SIG-M5 treated with dmso at 0.1 percent for 504 hours (cell line): ENCODE data around the gene CEBPA.
A peak's percentile ranks its signal among the peaks of the same experiment; 100 is the strongest.
"Not testable (repeated sequence)": the region's sequence is repeated elsewhere in the genome, so short reads cannot be mapped to it uniquely, and the experiment has no call there.

Source experiments
- DNase-seq: peaks from one replicate; lab custom pipeline; 2025; ENCODE audit not compliant: unreplicated experiment; lab: John Stamatoyannopoulos, UW

Gene CEBPA

DNA sequence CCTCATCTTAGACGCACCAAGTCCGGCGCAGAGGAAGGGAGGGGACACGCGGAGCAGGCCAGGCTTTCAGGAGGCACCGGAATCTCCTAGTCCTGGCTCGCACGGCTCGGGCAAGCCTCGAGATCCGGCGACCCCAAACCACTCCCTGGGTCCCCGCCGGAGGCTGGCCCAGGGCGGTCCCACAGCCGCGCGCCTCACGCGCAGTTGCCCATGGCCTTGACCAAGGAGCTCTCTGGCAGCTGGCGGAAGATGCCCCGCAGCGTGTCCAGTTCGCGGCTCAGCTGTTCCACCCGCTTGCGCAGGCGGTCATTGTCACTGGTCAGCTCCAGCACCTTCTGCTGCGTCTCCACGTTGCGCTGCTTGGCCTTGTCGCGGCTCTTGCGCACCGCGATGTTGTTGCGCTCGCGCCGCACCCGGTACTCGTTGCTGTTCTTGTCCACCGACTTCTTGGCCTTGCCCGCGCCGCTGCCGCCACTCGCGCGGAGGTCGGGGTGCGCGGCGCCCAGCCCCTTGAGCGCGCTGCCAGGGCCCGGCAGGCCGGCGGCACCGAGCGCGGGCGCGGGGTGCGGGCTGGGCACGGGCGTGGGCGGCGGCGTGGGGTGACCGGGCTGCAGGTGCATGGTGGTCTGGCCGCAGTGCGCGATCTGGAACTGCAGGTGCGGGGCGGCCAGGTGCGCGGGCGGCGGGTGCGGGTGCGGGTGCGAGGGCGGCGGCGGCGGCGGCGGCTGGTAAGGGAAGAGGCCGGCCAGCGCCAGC is 1.0 kb downstream of the CEBPA start:
- DNase-seq, result no peak

DNA sequence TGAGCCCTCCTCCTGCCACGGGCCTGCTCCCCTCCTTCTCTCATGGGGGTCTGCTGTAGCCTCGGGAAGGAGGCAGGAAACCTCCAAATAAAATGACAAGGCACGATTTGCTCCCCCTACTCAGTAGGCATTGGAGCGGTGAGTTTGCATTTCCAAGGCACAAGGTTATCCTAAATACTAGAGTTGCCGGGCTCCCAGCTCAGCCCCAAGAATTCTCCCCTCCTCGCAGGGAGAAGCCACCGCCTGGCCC is 1.5 kb downstream of the CEBPA start:
- DNase-seq, result no peak

DNA sequence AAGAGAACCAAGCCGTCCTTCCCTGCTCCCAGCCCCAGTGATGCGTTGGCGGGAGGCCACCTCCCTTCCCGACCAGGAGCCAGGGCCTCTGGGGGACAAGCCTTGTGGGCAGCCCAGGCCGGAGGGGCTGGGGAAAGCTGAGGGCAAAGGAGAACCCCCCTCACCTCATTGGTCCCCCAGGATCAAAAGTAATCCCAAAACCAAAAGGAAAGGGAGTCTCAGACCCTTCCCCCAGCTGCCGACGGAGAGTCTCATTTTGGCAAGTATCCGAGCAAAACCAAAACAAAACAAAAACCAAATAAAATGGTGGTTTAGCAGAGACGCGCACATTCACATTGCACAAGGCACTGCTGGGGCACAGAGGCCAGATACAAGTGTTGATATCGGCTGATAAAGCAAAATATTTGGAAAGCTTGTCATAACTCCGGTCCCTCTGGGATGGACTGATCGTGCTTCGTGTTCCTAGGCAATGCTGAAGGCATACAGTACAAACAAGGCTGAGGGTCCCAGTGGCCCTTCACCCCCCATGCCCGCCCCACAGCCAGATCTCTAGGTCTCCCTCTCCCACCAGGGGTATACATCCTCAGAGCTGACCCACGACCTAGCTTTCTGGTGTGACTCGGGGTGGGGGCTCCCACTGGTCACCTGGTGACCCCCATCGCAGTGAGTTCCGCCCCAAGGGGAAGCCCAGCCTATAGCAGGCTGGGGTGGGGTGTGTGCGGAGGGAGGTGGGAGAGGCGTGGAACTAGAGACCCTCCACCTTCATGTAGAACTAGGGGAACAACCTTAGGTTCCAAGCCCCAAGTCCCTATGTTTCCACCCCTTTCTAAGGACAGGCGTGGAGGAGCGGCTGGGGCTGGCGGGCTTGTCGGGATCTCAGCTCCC is 2.1 kb downstream of the CEBPA start:
- DNase-seq, result peak; percentile 44

DNA sequence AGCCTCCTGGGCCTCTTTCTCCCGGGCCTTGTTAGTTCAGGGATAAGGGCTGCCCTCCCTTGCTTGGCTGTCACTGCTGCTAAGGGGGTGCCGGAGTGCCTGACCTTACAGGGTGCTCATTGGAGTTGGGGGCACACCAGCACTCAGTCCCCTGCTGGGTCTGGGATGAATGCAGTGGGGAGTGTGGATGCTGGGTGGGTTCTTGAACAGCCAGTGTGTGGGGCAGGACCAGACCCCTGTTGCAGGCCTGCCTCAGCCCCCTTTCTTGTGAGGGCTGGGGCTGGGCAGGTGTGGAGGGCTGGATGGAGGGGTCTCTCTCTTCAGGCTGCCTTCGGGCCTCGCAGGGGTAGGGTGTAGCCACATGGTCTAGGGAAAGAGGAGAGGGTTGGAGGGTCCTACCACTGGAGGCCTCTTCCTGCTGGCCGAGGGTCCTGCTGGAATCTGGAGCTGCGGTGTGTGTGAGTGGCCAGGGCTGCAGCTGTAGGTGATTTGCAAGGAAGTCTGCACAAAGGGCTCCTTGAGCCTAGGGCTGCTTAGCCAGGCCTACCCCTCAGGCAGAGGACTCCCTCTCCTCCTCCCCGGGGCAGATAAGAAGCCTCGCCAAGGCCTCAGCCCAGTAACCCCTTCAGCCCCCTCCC is 3.2 kb downstream of the CEBPA start:
- no peak for DNase-seq

GRCh38 chr19:33298146-33298911 is 4.0 kb downstream of the CEBPA start:
- DNase-seq, result peak; percentile 46

DNA sequence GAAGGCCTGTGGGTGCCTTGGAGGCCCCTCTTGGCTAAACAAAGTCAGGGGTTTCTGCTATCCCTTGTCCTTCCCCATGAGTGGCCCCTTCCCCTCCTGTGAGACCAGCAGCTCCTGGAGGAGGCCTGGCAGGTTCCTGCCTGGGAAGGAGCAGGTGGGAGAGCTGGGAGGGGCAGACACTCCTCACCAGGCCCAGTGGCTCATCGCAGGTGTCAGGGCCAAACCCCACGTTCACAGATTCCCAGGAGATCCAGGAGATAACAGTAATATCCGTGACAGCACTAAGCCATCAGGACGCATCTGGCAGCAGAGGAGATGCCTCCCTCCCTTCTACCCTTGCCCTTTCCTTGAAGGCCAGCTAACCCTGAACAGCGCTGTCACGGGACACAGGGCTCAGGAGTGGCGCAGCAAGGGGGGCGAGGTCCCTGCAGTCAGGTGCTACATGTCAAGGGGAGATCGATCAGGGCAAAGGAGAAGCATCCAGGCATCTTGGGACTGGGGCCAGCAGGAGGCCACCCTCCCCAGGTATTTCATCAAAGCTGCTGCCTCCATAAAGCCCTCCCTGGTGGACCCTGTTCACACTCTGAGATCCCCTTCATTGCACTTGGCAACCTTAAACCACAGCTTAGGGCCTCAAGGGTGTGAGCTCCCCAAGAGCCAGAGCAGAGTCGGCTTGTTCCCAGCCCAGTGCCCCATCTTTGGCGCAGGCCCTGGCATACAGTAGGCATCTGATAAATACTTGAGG is 4.8 kb downstream of the CEBPA start:
- no peak for DNase-seq

DNA sequence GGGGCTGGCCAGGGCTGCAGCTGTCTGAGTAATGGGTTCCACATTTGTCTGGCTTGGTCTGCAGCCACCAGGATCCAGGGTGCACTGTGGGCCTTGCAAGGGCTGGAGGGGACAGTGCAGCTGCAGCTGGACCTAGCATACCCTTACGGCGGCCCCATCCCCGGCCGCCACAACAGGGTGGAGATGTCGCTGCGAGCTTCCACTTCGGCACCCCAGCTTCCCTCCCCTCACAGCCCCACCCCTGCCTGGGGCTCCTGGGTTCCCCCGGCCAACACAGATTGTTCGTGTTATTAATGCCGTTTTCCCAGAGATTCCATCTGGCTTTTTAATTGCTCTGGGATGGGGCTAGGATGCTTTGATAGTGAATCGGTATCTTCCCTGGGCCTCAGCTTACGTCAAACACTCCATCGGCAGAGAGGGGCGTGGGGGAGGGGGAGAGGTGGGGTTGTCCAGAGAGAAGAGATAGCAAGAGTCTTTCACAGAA is 5.8 kb downstream of the CEBPA start:
- DNase-seq, result no peak

GRCh38 chr19:33295621-33296487 is 6.5 kb downstream of the CEBPA start:
- DNase-seq, result no peak

- DNase-seq, result not testable (repeated sequence)
These were observed 7.3 kb downstream of the CEBPA start for GRCh38 chr19:33295046-33295445.

- DNase-seq, result no peak
These were observed 8.1 kb downstream of the CEBPA start for GRCh38 chr19:33294058-33294798.

- DNase-seq, result peak; percentile 85
These were observed 8.9 kb downstream of the CEBPA start for GRCh38 chr19:33293255-33294057.

DNA sequence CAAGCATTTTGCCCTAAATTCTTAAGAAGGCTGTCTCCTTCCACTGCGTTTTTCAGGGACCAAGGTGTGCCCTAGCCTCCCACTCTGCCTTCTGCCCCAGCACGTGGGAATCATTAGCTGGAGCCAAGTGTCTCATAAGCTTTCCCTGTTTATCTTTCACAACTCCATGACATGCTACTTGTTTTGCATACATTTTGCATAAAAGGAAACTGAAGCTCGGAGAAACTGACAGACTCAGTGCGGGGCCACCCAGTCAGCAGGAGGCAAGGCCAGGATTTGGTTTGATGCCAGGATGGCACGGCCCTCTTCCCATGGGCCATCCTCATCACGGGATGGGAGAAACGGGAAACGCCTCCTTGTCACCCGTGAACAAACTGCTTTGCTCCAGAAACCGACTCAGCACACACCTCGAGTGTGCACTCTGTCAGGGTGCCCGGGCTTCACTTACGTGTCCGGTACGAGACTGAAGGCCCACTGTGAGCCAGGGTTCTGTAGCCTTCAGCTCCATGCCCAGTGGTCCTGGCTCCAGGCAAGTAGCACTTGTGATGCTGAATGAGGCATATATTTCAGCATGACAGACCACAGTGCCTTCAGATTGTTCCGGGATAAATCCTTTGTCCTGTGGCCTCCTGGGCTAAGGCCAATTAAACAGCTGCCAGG is 9.6 kb downstream of the CEBPA start:
- peak; percentile 67 for DNase-seq

DNA sequence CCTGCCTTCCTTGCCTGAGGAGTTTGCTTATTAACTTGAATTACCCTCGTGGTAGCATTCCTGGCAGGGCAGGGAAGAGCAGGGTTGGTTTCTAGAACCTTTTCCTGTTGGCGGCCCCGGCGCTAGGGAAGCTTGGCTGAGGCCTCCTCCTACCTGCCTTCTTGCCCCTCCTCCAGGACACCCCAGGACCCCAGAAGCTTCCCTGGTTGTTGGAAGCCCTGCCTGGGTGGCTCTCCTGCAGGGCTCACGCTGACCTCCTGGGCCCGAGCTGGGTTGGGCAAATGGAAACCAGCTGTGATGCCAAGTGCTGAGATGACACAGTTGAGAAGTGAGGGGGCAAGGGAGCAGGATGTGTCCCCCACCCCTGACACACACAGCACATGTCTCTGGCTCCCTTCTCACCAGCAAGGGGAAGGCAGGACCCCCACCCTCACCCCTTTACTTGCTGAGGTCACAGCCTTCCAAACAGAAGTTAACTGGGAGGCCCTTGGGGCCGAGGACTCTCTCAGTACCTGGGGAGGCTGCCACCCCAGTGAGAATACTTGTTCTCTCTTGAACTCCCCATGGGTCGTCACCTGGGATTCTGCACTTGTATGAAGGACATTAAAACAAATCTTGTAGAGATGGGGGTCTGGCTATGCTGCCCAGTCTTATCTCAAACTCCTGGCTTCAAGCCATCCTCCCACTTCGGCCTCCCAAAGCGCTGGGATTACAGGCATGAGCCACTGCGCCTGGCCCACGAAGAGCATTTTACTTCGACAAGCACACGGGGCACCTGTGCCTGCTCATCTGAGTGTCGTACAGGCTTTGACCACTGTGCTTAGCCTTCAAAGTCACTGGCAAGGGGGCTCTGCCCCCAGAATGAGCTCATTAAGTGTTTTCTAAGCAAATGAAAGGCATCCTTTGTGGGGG is 10.5 kb downstream of the CEBPA start:
- DNase-seq, result no peak

DNA sequence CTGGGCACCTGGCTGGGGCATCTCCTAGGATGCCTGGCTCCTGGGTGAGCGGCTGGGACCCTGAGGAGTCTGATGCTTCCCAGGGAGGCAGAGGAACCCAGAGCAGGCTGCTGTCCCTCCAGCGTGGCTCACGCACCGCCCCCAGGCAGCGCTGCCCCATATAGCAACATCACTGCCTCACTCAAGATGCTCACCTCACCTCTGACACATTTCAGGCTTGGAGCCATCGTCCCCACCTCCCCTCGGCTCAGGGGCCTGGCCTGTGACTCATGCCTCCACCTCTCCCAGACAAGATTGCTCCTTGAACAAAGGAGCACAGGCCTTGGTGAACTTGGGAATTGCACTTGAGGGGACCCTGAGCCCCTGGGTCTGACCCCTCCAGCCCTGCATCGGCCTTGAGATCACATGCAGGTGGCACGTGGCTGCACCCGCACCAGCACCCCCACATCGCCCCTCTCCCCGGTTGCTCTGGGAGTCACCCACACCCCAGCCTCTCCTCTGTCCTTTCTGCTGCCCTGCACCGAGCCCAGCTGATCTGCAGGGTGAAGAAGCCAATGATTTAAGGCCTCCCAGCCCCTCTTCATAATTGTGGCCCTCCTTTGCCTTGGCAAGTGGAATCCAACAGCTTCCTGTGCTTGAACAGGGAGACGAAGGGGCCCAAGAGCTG is 11.2 kb downstream of the CEBPA start:
- DNase-seq, result no peak

DNA sequence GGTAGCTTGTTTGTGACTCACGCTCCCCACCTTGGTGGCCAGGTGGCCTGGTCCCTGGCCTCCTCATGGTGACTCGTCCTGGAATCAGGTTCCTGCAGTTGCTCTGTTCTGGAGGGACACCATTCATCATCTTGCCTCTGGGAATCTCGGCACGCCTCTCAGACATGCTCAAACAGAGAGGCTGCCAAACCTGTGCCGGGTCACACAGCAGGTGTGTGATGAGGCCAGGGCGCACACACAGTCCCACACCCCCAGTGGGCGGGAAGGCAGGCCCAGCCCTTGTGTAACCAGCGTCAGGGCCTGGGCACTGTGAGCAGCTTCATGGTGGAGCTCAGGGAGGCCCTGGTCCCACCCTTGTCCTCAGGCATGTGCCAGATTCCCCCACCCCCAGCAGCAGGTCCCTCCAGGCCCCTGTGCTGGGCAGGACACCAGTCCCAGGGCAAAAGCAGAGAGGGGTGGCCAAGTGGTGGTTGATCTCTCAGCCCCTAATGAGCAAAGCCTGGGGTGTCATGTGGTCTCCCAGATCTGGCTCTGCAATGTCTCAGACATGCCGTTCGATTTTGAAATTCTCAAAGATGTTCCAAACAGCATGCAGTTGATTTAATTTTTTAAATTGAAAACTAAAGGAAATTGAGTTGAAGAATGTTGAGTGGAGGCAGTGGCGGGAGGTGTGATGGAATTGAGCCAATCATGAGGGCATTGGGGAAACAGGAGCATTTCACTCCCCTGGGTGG is 12.1 kb downstream of the CEBPA start:
- no peak for DNase-seq
